ENCODE measurements around the gene CTSC.

GRCh38 chr11:88377144-88377543 is 39.6 kb upstream of the CTSC start:
- TF ChIP-seq, protein P1, sequence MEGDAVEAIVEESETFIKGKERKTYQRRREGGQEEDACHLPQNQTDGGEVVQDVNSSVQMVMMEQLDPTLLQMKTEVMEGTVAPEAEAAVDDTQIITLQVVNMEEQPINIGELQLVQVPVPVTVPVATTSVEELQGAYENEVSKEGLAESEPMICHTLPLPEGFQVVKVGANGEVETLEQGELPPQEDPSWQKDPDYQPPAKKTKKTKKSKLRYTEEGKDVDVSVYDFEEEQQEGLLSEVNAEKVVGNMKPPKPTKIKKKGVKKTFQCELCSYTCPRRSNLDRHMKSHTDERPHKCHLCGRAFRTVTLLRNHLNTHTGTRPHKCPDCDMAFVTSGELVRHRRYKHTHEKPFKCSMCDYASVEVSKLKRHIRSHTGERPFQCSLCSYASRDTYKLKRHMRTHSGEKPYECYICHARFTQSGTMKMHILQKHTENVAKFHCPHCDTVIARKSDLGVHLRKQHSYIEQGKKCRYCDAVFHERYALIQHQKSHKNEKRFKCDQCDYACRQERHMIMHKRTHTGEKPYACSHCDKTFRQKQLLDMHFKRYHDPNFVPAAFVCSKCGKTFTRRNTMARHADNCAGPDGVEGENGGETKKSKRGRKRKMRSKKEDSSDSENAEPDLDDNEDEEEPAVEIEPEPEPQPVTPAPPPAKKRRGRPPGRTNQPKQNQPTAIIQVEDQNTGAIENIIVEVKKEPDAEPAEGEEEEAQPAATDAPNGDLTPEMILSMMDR (IDR thresholded peaks at IDR 0.05) = no peak
- TF ChIP-seq POLR2AphosphoS5 (IDR thresholded peaks at IDR 0.05) (no peak), POLR2A (IDR thresholded peaks at IDR 0.05) (no peak)

All from sigmoid colon (tissue), 4 donors.